ENCODE results near the gene CREB3L2.
"Not testable (repeated sequence)": the region's sequence is repeated elsewhere in the genome, so short reads cannot be mapped to it uniquely, and the experiment has no call there.

The CREB3L2 gene, protein sequence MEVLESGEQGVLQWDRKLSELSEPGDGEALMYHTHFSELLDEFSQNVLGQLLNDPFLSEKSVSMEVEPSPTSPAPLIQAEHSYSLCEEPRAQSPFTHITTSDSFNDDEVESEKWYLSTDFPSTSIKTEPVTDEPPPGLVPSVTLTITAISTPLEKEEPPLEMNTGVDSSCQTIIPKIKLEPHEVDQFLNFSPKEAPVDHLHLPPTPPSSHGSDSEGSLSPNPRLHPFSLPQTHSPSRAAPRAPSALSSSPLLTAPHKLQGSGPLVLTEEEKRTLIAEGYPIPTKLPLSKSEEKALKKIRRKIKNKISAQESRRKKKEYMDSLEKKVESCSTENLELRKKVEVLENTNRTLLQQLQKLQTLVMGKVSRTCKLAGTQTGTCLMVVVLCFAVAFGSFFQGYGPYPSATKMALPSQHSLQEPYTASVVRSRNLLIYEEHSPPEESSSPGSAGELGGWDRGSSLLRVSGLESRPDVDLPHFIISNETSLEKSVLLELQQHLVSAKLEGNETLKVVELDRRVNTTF

DNA sequence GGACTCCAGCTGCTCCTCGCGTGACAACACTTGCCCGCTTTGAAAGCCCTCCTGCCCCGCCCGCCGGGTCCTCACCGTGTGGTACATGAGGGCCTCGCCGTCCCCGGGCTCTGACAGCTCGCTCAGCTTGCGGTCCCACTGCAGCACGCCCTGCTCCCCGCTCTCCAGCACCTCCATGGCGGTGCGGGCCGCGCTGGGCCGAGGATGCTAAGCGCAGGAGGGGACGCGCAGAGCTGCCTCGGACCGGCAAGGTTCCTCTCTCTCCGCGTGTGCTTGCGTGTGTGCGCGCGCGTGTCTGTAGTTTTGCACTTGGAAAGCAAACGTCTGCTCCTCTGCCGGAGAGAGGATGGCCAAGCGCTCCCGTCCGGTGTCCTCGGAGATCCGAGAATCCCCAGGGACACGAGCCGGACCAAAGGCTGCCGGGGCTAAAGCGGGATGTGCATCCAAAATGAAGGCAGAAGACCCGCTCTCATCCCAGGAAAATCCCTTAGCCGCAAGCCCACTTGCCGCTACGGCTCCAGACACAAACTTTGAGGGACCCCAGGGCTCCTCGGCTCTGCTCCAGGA, at the start of gene CREB3L2:
TSS of gene CREB3L2 (minus strand) at position 558 of the 567 bp plus-strand sequence. CDS start at position 177, 381 bp downstream.
- H3K4me3 ChIP-seq (ENCODE audit: low read depth, low read length) = peak within 1 kb of the TSS; percentile 94
- TF ChIP-seq, protein P1, sequence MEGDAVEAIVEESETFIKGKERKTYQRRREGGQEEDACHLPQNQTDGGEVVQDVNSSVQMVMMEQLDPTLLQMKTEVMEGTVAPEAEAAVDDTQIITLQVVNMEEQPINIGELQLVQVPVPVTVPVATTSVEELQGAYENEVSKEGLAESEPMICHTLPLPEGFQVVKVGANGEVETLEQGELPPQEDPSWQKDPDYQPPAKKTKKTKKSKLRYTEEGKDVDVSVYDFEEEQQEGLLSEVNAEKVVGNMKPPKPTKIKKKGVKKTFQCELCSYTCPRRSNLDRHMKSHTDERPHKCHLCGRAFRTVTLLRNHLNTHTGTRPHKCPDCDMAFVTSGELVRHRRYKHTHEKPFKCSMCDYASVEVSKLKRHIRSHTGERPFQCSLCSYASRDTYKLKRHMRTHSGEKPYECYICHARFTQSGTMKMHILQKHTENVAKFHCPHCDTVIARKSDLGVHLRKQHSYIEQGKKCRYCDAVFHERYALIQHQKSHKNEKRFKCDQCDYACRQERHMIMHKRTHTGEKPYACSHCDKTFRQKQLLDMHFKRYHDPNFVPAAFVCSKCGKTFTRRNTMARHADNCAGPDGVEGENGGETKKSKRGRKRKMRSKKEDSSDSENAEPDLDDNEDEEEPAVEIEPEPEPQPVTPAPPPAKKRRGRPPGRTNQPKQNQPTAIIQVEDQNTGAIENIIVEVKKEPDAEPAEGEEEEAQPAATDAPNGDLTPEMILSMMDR (IDR thresholded peaks at IDR 0.05; ENCODE audit: low read depth, low read length) = no peak

DNA sequence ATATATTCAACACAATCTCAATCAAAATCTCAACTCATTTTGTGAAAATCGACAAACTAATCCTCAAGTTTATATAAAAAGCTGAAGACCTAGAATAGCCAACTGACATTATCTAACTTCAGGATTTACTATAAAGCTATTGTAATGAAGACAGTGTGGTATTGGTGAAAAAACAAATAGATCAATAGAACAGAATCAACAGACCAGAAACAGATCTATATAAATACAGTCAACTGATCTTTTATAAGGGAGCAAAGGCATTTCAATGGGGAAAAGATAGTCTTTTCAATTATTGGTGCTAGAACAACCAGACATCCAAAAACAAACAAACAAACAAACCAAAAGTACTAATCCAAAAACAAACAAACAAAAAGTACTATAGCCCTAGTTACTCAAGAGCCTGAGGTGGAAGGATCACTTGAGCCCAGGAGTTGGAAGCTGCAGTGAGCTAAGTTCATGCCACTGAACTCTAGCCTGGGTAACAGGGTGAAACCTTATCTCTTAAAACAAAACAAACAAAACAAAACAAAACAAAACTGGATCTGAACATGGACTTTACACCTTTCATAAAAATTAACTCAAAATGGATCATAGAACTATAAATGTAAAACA, 47.7 kb upstream of the CREB3L2 start:
- H3K4me3 ChIP-seq (ENCODE audit: low read depth, low read length) = no peak overlapping the region
- TF ChIP-seq, protein P1 (IDR thresholded peaks at IDR 0.05; ENCODE audit: low read depth, low read length) = no peak

DNA sequence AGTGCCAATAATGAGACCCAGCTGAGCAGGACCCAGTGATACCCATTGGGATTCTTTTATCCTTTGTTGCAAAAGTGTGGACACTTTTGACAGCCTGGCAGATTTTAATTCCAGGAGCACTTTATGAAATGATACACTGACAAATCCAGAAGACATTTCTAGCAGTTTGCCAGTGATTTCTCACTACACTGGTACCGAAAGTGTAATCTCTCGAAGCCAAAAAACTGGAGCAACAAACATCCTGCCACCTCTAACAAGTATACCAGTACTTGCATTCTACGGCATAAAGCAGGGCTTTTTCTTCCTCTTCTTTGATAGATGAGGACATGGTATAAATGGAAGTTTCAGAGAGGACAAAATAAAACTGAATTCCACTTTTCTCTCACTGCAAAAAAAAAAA, 46.0 kb upstream of the CREB3L2 start:
- no peak overlapping the region for H3K4me3 ChIP-seq (ENCODE audit: low read depth, low read length)
- TF ChIP-seq, protein P1 (IDR thresholded peaks at IDR 0.05; ENCODE audit: low read depth, low read length) = no peak

DNA sequence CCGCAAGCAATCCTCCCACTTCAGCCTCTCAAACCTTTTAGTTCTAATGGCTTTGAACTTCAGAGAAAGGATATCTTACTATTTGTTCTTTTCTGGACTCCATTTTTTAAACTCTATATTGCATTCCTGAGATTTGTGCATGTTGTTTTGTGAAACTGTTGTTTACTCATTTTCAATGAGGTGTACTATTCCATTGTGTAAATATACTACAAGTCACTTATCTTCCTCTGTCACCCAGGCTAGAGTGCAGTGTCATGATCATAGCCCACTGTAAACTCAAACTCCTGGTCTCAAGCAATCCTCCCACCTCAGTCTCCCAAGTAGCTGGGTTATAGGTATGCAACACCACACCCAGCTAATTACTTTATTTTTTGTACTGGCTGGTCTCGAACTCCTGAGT, 43.0 kb upstream of the CREB3L2 start:
- H3K4me3 ChIP-seq (ENCODE audit: low read depth, low read length) = no peak overlapping the region
- TF ChIP-seq, protein P1 (IDR thresholded peaks at IDR 0.05; ENCODE audit: low read depth, low read length) = no peak

DNA sequence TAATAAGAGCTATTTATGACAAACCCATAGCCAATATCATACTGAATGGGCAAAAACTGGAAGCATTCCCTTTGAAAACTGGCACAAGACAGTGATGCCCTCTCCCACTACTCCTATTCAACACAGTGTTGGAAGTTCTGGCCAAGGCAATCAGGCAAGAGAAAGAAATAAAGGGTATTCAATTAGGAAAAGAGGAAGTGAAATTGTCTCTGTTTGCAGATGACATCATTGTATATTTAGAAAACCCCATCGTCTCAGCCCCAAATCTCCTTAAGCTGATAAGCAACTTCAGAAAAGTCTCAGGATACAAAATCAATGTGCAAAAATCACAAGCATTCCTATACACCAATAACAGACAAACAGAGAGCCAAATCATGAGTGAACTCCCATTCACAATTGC, 38.2 kb upstream of the CREB3L2 start:
- not testable (repeated sequence) for H3K4me3 ChIP-seq (ENCODE audit: low read depth, low read length)

DNA sequence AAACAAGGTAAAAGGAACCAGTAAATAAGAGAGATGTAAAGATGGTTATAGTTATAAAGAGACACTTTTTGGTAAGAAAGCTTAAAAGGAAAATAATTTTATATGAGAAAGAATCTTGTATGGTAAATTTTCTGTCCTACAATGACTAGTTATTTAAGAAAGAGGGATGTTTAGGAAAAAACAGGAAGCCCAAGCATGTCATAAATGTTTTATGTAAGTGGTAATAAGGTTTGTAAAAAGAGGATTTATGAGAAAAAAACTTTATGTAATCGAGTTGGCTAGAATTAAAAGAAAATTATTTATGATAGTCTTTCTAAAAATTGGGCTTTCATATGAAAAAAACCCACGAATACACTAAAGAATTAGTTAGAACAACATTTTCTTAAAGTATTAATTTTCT, 34.2 kb upstream of the CREB3L2 start:
- H3K4me3 ChIP-seq (ENCODE audit: low read depth, low read length) = no peak overlapping the region
- TF ChIP-seq, protein P1 (IDR thresholded peaks at IDR 0.05; ENCODE audit: low read depth, low read length) = no peak

DNA sequence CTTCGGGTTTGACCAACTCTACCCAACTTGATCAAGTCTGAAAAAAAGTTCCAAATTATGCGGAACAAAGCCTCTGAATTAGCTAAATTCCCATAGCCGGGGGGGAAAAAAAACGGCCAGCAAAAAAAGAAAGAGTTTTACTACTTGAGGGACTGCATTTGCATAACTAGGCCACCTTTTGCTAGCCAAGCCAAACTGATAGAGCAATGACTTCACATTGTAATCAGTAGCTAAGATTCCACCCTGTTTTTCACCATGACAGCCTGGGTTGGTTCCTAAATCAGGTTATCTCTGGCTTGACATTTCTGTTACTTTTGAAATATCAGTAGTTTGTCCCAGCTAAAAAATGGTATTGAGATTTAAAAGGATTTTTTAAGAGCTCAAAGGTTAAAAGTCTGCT, 31.4 kb upstream of the CREB3L2 start:
- TF ChIP-seq, protein P1 (IDR thresholded peaks at IDR 0.05; ENCODE audit: low read depth, low read length) = no peak
- no peak overlapping the region for H3K4me3 ChIP-seq (ENCODE audit: low read depth, low read length)
